Measurements from ENCODE around the gene ZFP69B.

GRCh38 chr1:40449684-40450494 is at the start of gene ZFP69B:
- TF ChIP-seq CTCF (IDR thresholded peaks at IDR 0.05) (no peak), EZH2 (IDR thresholded peaks at IDR 0.05; ENCODE audit: borderline replicate concordance, insufficient read depth, low read depth, low read length, poor library complexity, severe bottlenecking) (no peak)
